IMR-90 (cell line): Measurements from ENCODE around the gene ZNF322. TPM values are rescaled to one million over a fixed set of nuclear protein-coding genes. Genes with fewer than 3 reads are reported as not detected.
"Not testable (repeated sequence)": the region's sequence is repeated elsewhere in the genome, so short reads cannot be mapped to it uniquely, and the experiment has no call there.

Experiments used
- ATAC-seq: fragments of 200-7000 bp; cut with Tn5 transposase; 2 replicates; pipeline ENCODE4 v1.9.1; 2020; ENCODE audit warnings: low read depth, mild to moderate bottlenecking, moderate library complexity
- BruUV-seq: library from RNA; stranded (reverse); fragments of 400-500 nt; replicated peaks from 2 replicates; lab custom pipeline; 2021; lab: Mats Ljungman, UMichigan
- CTCF ChIA-PET: fragments of 300-600 bp; formaldehyde crosslinking; extraction: SDS; loops from one replicate; lab custom pipeline; 2021; ENCODE audit warnings: antibody characterized with exemption; lab: Yijun Ruan, JAX
- POLR2A ChIA-PET: fragments of 300-600 bp; sonication (Branson Sonifier 250); formaldehyde crosslinking; loops from one replicate; lab custom pipeline; 2022; ENCODE audit warnings: antibody characterized with exemption; ENCODE audit not compliant: unreplicated experiment; lab: Charles Lee
- DNase-seq: peaks from one replicate; pipeline ENCODE4 v3.0.0; 2013
- H2AFZ ChIP-seq: replicated peaks from 2 replicates; pipeline ENCODE3; 2013; ENCODE audit warnings: low read length, mild to moderate bottlenecking; ENCODE audit not compliant: poor library complexity
- H2AK5ac ChIP-seq: 2 replicates; pipeline ENCODE4 v1.6.1; 2013; ENCODE audit warnings: low read depth, low read length, inconsistent platforms
- H2AK9ac ChIP-seq: replicated peaks from 2 replicates; pipeline ENCODE3; 2013; ENCODE audit warnings: mild to moderate bottlenecking, low read depth, low read length, moderate library complexity; ENCODE audit not compliant: poor library complexity
- H2BK120ac ChIP-seq: 2 replicates; pipeline ENCODE4 v1.6.1; 2013; ENCODE audit warnings: low read depth, low read length, inconsistent platforms
- H2BK15ac ChIP-seq: 3 replicates; pipeline ENCODE4 v1.6.1; 2013; ENCODE audit warnings: low read depth, low read length, inconsistent platforms
- H2BK20ac ChIP-seq: 2 replicates; pipeline ENCODE4 v1.6.1; 2013; ENCODE audit warnings: low read depth, mild to moderate bottlenecking, inconsistent platforms, low read length, moderate library complexity
- H2BK5ac ChIP-seq: 2 replicates; pipeline ENCODE4 v1.6.1; 2013; ENCODE audit warnings: mild to moderate bottlenecking, low read depth, low read length, inconsistent platforms; ENCODE audit not compliant: poor library complexity, severe bottlenecking
- H3K14ac ChIP-seq: replicated peaks from 2 replicates; pipeline ENCODE4 v1.6.1; 2013; ENCODE audit warnings: low read depth, low read length, inconsistent platforms
- H3K18ac ChIP-seq: 2 replicates; pipeline ENCODE4 v1.6.1; 2013; ENCODE audit warnings: low read depth, low read length, control low read depth
- H3K23ac ChIP-seq: 2 replicates; pipeline ENCODE4 v1.6.1; 2013; ENCODE audit warnings: low read depth, low read length, inconsistent platforms
- H3K27ac ChIP-seq: 2 replicates; pipeline ENCODE4 v1.5.1; 2013; ENCODE audit warnings: mild to moderate bottlenecking, control low read depth, low read length; ENCODE audit not compliant: insufficient read depth
- H3K27me3 ChIP-seq: 2 replicates; pipeline ENCODE4 v1.6.1; 2013; ENCODE audit warnings: low read length; ENCODE audit not compliant: control insufficient read depth, insufficient read depth
- H3K36me3 ChIP-seq: 2 replicates; pipeline ENCODE4 v1.6.1; 2013; ENCODE audit warnings: low read length, mixed read lengths; ENCODE audit not compliant: control insufficient read depth, insufficient read depth
- H3K4ac ChIP-seq: 2 replicates; pipeline ENCODE4 v1.6.1; 2013; ENCODE audit warnings: low read depth, low read length, inconsistent platforms
- H3K4me1 ChIP-seq: 2 replicates; pipeline ENCODE4 v1.6.1; 2013; ENCODE audit warnings: low read length, mixed read lengths; ENCODE audit not compliant: control insufficient read depth, insufficient read depth
- H3K4me2 ChIP-seq: 2 replicates; pipeline ENCODE4 v1.6.1; 2013; ENCODE audit warnings: low read depth, mild to moderate bottlenecking, control low read depth, low read length, moderate library complexity
- H3K4me3 ChIP-seq: 2 replicates; pipeline ENCODE4 v1.5.1; 2013; ENCODE audit warnings: low read depth, mild to moderate bottlenecking, control low read depth, low read length, moderate library complexity; ENCODE audit not compliant: insufficient read depth
- H3K56ac ChIP-seq: 2 replicates; pipeline ENCODE4 v1.6.1; 2013; ENCODE audit warnings: low read length, inconsistent platforms; ENCODE audit not compliant: insufficient read depth; ENCODE audit errors: extremely low read depth
- H3K79me1 ChIP-seq, 2 experiments: 2 replicates each; pipeline ENCODE4 v1.6.1; 2013; ENCODE audit warnings: low read length in 2 of 2, inconsistent platforms in 1 of 2, low read depth in 1 of 2
- H3K9ac ChIP-seq: 2 replicates; pipeline ENCODE4 v1.6.1; 2013; ENCODE audit warnings: low read depth, low read length, control low read depth
- H3K9me1 ChIP-seq: 2 replicates; pipeline ENCODE4 v1.6.1; 2013; ENCODE audit warnings: low read length, inconsistent platforms; ENCODE audit not compliant: insufficient read depth
- H3K9me3 ChIP-seq: 2 replicates; pipeline ENCODE4 v1.6.1; 2013; ENCODE audit warnings: low read length; ENCODE audit not compliant: control insufficient read depth, insufficient read depth
- H4K20me1 ChIP-seq: 2 replicates; pipeline ENCODE4 v1.6.1; 2013; ENCODE audit warnings: low read length, inconsistent platforms; ENCODE audit not compliant: insufficient read depth
- H4K5ac ChIP-seq: 2 replicates; pipeline ENCODE4 v1.6.1; 2013; ENCODE audit warnings: mild to moderate bottlenecking, low read depth, low read length, control low read depth
- H4K8ac ChIP-seq, 2 experiments: 2 replicates each; pipeline ENCODE4 v1.6.1; 2013; ENCODE audit warnings: low read depth in 2 of 2, low read length in 2 of 2, control low read depth in 1 of 2, inconsistent platforms in 1 of 2
- H4K91ac ChIP-seq: 2 replicates; pipeline ENCODE4 v1.6.1; 2013; ENCODE audit warnings: low read depth, low read length, inconsistent platforms; ENCODE audit not compliant: insufficient read depth
- WGBS, 2 experiments: methylation state at CpG; one replicate each; pipeline versions ENCODE4 v1.1.5 to v1.1.7; 2013; ENCODE audit warnings: missing lambda C conversion rate in 2 of 2; ENCODE audit not compliant: insufficient read length in 1 of 2; ENCODE audit errors: extremely low coverage in 2 of 2; 5-methylcytosine and 5-hydroxymethylcytosine counted together
- dilution Hi-C: fragments of 300-500 bp; cut with HindIII; formaldehyde crosslinking; loops from one replicate; pipeline ENCODE4 v1.14.3; 2018; ENCODE audit warnings: low sequenced_read_pairs; ENCODE audit not compliant: unreplicated experiment
- in situ Hi-C: fragments of 300-500 bp; cut with MboI; formaldehyde crosslinking; loops from 3 replicates; pipeline ENCODE4 v1.14.3; 2019; ENCODE audit warnings: low sequenced_read_pairs, inconsistent platforms, mixed read lengths
- intact Hi-C: fragments of 100-400 bp; cut with micrococcal nuclease; formaldehyde crosslinking; loops from 2 replicates; pipeline ENCODE4 v1.10.0; 2022
- polyA plus RNA-seq, 3 experiments: library from polyadenylated mRNA; depleted of rRNA; stranded (reverse); fragments of >200 nt; gene quantifications; 2 replicates each; pipeline ENCODE4 v1.2.3, GENCODE V29; 2012; ENCODE audit warnings: low replicate concordance in 1 of 3
- total RNA-seq: library from RNA; depleted of rRNA; stranded (reverse); fragments of >200 nt; gene quantifications from 2 replicates; pipeline ENCODE4 v1.2.3, GENCODE V29; 2012

ZNF322 gene
- total and polyA plus RNA-seq, 2 of the 4 experiments (the other 2 are of a cell fraction): 5.3 to 23.3 TPM

- H3K4me3 ChIP-seq, H2BK20ac ChIP-seq, dilution Hi-C loops, H3K9me1 ChIP-seq, H4K5ac ChIP-seq, H3K4ac ChIP-seq, H3K4me2 ChIP-seq, H3K27ac ChIP-seq, H2AK5ac ChIP-seq, BruUV-seq, CTCF ChIA-PET, H2BK120ac ChIP-seq, H3K56ac ChIP-seq, H3K9me3 ChIP-seq, H2AK9ac ChIP-seq, H3K18ac ChIP-seq, H3K36me3 ChIP-seq, POLR2A ChIA-PET, H3K27me3 ChIP-seq, H2BK5ac ChIP-seq, H2BK15ac ChIP-seq, intact Hi-C loops, H2AFZ ChIP-seq, H4K91ac ChIP-seq, H3K4me1 ChIP-seq, DNase-seq, in situ Hi-C loops, H3K9ac ChIP-seq, H3K14ac ChIP-seq, H3K23ac ChIP-seq, H4K20me1 ChIP-seq, H4K8ac ChIP-seq, ATAC-seq, H3K79me1 ChIP-seq: not testable (repeated sequence)
- WGBS, 2 experiments: no CpG with 5 or more reads among the region's 4 CpGs
Observed at GRCh38 chr6:26705780-26706179, 46.2 kb upstream of the ZNF322 start.

DNA sequence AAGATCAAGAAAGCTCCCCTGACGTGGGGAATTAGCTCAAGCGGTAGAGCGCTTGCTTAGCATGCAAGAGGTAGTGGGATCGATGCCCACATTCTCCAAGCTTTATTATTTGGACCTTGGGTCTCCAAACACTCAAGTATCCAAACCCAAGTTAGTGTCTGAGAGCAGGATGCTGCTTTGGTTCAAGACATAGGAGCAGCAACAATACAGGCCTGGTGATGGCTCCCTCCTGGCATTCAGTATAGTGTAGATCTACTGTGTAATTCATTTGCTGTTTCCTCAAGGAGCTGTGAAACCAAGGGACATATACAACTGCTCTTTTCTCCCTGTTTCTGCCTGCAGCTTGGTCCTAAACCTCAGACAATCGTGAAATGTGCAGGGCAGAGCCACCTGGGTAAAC, 45.8 kb upstream of the ZNF322 start:
- WGBS, 2 experiments: no CpG with 5 or more reads among the region's 5 CpGs
- H3K23ac ChIP-seq, H3K9me1 ChIP-seq, H4K8ac ChIP-seq, H2BK15ac ChIP-seq, H3K4ac ChIP-seq, CTCF ChIA-PET, H3K4me1 ChIP-seq, H3K27me3 ChIP-seq, intact Hi-C loops, H2AK9ac ChIP-seq, H2AK5ac ChIP-seq, H2BK120ac ChIP-seq, in situ Hi-C loops, H3K14ac ChIP-seq, dilution Hi-C loops, H4K5ac ChIP-seq, H3K4me3 ChIP-seq, H3K56ac ChIP-seq, H3K9ac ChIP-seq, H3K9me3 ChIP-seq, H4K91ac ChIP-seq, H3K27ac ChIP-seq, H4K20me1 ChIP-seq, H3K18ac ChIP-seq, H2AFZ ChIP-seq, BruUV-seq, H3K4me2 ChIP-seq, POLR2A ChIA-PET, H2BK20ac ChIP-seq, H3K79me1 ChIP-seq, H3K36me3 ChIP-seq, ATAC-seq, DNase-seq, H2BK5ac ChIP-seq: not testable (repeated sequence)
